ENCODE data around the gene VLDLR. TPM values are rescaled to one million over a fixed set of nuclear protein-coding genes. Genes with fewer than 3 reads are reported as not detected.

Gene VLDLR
- total RNA-seq, 1 donor from 2014 or later: 23.6 TPM

DNA sequence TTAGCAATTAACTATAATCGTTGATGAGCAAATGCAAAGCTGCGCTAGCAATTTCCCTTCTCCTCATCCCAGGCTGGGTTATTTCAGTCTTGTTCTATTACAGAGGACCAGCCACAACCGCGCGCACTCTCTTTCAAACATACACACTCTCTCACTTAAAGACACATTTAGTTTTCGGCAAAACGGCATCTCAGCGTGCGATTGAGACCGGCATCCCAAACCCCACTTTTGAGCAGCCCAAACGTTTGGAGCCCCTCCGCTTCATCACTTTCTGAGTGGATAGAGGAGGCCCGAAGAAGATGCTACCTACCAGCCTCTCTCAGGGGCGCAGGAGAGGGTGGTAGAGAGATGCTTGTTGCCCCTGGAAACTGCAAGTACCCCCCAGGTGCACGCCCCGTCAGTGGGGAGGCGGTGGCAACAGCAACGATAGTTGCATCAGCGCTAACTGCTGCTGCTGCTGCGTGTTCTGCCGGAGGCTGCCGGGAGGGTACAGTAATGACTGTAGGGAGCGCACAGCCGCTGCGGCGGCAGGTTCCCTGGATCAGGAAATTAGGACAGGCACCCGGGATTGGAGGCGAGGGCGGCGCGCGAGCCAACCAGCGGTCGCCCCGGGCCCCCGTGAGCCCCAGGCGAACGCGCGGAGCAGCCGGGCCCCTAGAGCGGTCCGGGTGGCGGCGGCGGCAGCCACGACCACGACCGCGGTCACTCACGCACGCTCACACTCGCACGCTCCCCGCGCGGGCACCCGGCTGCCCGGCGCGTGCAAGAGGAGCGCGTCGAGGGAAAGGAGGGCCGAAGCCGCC, 467 bp upstream of the VLDLR start:
- DNase-seq (ENCODE audit: low spot score): peak; percentile 79

DNA sequence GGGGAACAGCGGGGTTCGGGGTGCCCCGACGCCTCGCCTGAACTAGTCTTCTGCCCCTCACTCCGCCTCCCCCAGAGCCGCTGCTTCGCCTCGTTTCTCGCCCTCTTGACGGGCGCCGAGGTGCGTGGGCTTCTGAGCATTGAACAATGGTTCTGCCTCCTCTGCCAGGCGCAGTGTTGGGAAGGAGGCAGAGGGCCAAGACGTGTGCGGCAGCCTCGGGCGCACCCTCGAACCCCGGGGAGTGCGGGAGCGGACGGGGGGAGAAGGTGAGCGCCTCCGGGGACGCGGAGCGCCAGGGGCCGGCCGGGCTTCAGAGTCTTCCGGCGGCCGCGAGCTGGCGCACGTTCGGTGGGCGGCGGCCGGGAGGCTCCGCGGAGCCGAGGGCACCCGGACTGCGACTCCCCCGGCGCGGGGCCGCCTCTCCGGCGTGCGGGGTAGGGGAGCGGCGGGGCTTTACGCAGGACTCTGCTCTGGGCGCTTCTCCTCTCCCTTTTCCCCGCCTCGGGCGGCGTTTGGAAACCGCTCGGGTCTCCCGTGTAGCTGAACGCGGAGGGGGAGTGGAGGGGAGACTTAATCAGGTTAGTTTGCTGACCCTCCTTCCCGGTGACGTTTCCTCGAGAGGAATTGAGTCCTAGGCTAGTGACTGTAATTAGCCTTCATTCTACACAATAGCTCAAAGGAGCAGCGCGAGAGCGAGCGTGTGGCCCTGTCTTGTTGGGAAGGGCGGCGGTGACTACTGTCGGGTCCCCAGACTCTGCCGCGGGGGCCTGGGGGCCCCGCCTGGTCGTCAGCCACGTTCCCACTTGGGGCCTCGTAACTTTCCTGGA, 1.1 kb downstream of the VLDLR start:
- peak; percentile 51 for DNase-seq (ENCODE audit: low spot score)

DNA sequence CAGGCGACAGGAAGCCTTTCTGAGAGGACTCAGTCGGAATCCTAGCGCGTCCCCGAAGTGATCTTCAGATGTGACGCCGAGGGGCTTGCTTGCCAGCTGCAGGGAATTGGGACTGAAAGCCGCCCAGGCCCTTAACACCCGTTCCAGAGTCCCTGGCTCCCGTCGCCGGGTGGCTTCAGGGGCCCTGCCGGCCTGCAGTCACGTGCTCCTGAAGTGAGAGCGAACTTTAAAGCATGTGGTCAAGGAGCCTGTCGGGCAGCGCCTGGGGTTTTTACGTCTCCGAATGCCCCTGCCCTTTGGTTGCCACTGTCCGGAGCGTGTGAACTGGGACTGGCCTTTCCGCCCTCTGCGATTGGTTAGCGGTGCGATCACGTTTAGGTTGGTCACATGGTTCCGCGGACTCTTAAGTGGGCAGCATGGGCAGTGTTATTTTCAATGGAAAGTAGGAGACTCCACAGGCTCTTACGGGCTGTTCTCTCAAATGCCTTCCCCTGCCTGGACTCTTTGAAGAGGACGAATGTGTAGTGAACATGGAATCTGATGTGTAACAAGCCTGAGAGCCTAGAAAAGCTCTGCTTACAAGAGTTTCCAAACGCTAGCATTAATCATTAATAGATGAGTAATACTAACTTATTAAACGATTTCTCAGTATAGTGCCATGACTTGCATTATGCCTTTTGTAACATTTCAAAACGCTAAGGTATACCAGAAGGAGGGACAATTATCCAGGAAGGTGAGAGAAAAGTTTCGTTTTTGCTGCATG, 1.9 kb downstream of the VLDLR start:
- DNase-seq (ENCODE audit: low spot score): peak; percentile 78

- no peak for DNase-seq (ENCODE audit: low spot score)
These were observed 2.6 kb downstream of the VLDLR start for GRCh38 chr9:2624051-2624682.

- no peak for DNase-seq (ENCODE audit: low spot score)
These were observed 3.8 kb downstream of the VLDLR start for GRCh38 chr9:2625427-2625826.

- no peak for DNase-seq (ENCODE audit: low spot score)
These were observed 7.3 kb downstream of the VLDLR start for GRCh38 chr9:2628919-2629318.

DNA sequence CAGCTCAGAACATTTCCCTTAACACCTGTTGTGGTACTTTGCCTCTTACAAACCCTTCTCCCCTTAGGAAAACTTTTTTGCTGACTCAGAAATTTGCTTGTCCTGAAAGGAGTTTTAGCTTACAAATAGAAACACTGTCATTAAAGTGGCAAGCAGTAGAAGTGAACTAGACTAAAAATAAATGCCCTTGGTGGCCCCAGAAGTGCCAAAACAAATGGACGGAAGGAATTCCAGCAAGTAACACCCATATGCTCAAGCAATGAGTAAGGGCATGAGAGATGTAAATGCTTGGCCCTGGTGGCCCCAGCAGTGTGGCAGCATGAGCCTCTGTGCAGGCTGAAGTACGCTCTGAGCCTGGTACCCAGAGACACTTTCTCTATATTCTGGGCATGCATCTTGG, 8.6 kb downstream of the VLDLR start:
- no peak for DNase-seq (ENCODE audit: low spot score)

DNA sequence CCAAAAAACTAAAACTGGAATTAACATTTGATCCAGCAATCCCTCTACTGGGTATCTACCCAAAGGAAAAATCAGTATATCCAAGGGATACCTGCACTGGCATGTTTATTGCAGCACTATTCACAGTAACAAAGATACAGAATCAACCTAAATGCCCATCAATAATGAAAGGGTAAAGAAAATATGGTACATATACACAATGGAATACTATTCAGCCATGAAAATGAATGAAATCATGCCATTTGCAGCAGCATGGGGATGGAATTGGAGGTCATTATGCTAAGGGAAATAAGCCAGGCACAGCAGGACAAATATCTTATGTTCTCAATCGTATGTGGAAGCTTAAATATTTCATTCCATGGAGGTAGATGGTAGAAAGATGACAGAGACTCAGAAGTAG, 9.7 kb downstream of the VLDLR start:
- DNase-seq (ENCODE audit: low spot score): no peak

GRCh38 chr9:2634153-2634552, 12.6 kb downstream of the VLDLR start:
- no peak for DNase-seq (ENCODE audit: low spot score)

GRCh38 chr9:2634818-2635217, 13.2 kb downstream of the VLDLR start:
- DNase-seq (ENCODE audit: low spot score): no peak

DNA sequence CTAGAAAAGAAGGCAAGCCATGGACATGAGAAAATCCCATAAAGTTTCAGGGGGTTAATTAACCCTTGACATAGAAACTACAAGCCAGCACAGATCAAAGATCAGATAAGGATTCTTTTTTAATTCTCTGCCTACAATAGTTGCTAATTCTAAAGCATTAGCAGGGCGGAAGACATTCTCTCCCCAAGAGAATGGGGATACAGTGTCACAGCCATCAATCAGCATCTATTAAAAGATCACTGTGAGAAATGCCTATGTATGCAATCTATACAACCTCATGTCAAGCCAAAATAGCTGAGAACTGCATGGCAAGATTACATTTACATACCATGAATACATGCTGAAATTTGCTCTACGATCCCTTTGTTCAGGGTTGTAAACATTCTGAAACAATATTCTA, 14.3 kb downstream of the VLDLR start:
- DNase-seq (ENCODE audit: low spot score): no peak

DNA sequence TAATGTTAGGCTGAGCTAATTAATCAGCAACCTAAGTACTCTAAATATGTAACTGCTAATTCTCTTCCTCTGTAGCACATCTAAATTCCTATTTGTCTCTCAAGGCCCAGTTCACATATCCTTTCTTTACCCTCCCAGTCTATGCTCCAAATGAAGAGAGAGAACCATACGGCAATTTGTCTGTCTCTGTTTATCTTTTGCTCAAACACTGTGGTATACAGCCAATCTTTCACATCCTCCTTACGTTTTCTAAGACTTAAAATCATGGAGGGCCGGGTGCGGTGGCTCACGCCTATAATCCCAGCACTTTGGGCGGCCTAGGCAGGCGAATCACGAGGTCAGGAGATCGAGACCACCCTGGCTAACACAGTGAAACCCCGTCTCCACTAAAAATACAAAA, 15.8 kb downstream of the VLDLR start:
- no peak for DNase-seq (ENCODE audit: low spot score)

DNA sequence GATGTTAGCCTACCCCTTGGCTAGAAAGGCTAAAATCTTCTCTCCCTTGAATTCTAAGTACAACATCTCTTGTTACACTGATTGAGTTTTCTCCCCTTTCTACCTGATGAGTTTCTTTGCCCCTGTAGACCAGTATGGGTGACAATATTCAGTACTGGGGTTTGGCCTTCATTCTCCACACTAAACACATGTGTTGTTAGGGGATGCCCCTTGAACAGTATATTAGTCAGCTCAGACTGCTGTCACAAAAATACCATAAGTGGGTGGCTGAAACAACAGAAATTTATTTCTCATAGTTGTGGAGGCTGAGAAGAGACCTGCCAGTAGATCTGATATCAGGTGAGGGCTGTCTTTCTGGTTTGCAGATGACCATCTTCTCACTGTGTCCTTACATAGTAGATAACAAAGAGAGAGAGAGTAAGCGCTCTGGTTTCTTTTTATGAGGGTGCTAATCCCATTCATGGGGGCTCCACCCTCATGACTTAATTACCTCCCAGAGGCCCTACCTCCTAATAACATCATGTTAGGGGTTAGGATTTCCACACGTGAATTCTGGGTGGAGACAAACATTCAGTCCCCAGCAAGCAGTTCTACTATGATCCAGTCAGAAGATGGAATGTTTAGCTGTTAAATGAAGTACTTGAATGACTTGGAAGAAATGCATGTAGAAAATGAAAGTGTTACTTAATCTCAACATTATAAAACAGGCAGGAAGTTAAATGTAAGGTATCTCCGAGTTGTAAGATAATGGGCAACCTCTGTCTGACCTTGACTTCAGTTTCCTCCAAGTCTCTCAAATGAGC, 17.5 kb downstream of the VLDLR start:
- no peak for DNase-seq (ENCODE audit: low spot score)

- DNase-seq (ENCODE audit: low spot score): no peak
These were observed 18.2 kb downstream of the VLDLR start for GRCh38 chr9:2639786-2640185.

- no peak for DNase-seq (ENCODE audit: low spot score)
These were observed 19.0 kb downstream of the VLDLR start for GRCh38 chr9:2640570-2640969.

DNA sequence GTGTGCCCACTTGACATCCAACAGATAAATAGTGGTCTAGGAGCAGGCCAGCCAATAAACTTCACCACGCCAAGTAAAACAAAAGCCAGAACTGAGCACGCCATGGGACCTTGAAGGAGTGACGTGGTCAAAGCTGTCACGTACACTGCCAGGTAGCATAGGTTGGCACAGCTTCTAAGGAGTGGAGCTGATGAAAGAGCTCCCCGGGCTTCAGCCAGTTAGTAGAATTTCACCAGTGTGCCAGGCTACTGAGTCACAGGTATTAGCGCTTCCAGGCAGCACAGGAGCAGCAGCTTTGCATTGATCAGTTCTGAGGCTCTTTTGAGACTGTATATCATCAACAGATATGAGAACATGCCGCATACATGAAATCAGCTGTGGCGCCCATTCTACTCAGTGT, 19.4 kb downstream of the VLDLR start:
- DNase-seq (ENCODE audit: low spot score): no peak

DNA sequence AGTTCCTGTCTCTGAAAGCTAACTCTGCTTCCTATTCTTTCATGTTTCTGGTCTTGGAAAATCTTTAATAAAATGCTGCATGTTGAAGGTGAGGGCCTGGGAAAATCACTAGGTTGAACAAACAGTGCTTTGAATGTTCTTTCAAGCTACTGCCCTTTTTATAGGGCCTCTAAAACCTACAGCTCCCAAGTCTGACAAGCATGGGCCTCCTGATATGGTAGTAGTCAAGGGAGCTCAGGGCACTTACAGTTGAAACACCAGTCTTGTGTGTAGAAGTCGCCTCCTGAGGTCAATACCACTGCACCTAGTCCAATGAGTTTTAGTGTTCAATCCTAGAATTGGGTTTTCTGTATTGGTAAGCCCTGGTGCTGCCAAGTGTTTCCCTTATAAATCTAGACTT, 20.5 kb downstream of the VLDLR start:
- no peak for DNase-seq (ENCODE audit: low spot score)

- no peak for DNase-seq (ENCODE audit: low spot score)
These were observed 24.0 kb downstream of the VLDLR start for GRCh38 chr9:2645569-2645968.

- DNase-seq (ENCODE audit: low spot score): no peak
These were observed 33.9 kb downstream of the VLDLR start for GRCh38 chr9:2655411-2655901.

DNA sequence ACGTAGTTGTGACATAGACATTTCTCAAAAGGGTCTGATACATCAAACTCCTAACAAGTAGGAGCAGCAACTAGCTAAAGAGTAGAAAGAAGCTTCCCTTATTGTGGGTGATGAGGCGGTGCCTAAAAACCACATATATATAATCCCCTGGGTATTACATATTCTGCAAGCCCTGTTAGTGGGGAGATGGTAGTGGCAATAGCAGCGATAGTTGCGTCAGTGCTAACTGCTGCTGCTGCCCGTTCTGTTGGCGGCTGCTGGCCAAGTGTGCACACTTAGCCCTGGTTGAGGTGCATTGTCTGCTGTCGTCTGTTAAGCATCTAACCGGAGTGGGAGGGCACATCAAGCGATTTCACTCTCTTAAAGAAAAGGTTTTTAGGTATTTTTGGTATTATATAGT, 35.8 kb downstream of the VLDLR start:
- DNase-seq (ENCODE audit: low spot score): no peak

DNA sequence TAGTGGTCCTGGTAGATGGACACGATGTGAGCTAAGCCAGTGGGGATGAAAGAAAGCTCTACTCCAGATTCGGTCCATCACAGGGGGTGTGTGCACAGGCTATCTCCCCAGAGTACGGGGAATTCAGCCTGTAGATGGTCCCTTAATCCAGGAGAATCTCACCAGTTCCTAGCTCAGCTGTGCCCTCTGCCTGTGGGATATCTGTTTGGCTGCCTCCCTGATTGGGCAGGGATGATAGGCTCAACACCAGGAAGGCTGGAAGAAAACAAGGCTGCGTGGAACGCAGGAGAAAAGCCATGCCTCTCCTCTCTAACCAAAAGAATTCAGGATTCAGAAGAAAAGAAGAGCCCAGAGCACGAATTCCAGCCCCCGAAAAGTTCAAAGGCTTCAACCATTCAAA, 40.9 kb downstream of the VLDLR start:
- DNase-seq (ENCODE audit: low spot score): no peak

Measured in umbilical cord (tissue), 2 donors.